HEK293 (cell line): Measurements from ENCODE around the gene MYLK.

Experiments
- CTCF ChIA-PET: fragments of 350-600 bp; formaldehyde crosslinking; extraction: SDS; loops from one replicate; lab custom pipeline; 2021; ENCODE audit warnings: antibody characterized with exemption; lab: Yijun Ruan, JAX
- POLR2A ChIA-PET: fragments of 300-600 bp; formaldehyde crosslinking; extraction: SDS; loops from one replicate; lab custom pipeline; 2020; ENCODE audit warnings: antibody characterized with exemption, inconsistent platforms; lab: Yijun Ruan, JAX
- H3K27ac ChIP-seq: fragments of 200-500 bp; sonication (Bioruptor generic); 2 replicates; pipeline ENCODE4 v1.5.1; 2014; ENCODE audit warnings: low read depth, low read length, control low read depth, inconsistent platforms; ENCODE audit errors: extremely low read depth
- H3K36me3 ChIP-seq, 2 experiments: fragments of 200-500 bp in 1 of 2; sonication (Bioruptor generic) in 1 of 2; 1 replicate in 1 of 2; 2 replicates in 1 of 2; pipeline ENCODE4 v1.5.1; 2014 to 2017; ENCODE audit warnings: inconsistent platforms in 2 of 2, low read length in 2 of 2; ENCODE audit not compliant: control insufficient read depth in 2 of 2, insufficient read depth in 1 of 2
- H3K4me1 ChIP-seq: fragments of 200-500 bp; sonication (Bioruptor generic); 2 replicates; pipeline ENCODE4 v1.5.1; 2014; ENCODE audit warnings: mild to moderate bottlenecking, low read length, inconsistent platforms; ENCODE audit not compliant: control insufficient read depth, insufficient read depth
- H3K4me3 ChIP-seq: 2 replicates; pipeline ENCODE4 v1.5.1; 2011; ENCODE audit warnings: low read depth, mild to moderate bottlenecking, control low read depth, low read length, moderate library complexity
- H3K9me3 ChIP-seq: fragments of 200-500 bp; sonication (Bioruptor generic); 2 replicates; pipeline ENCODE4 v1.5.1; 2014; ENCODE audit warnings: low read depth, low read length, inconsistent platforms; ENCODE audit not compliant: control insufficient read depth, insufficient read depth
- GFI1B ChIP-seq: fragments of 450-650 bp; formaldehyde crosslinking; IDR thresholded peaks from 2 replicates; pipeline ENCODE4 v1.5.1; 2016; ENCODE audit warnings: missing biosample characterization, missing genetic modification characterization
- HOXC10 ChIP-seq: sonication (generic); formaldehyde crosslinking; IDR thresholded peaks from 2 replicates; pipeline ENCODE4 v1.8.1; 2023; ENCODE audit warnings: mild to moderate bottlenecking, missing genetic modification reagents
- KLF16 ChIP-seq: fragments of 450-650 bp; formaldehyde crosslinking; IDR thresholded peaks from 2 replicates; pipeline ENCODE4 v1.5.1; 2017; ENCODE audit warnings: missing biosample characterization, missing genetic modification characterization
- KLF9 ChIP-seq: fragments of 450-650 bp; formaldehyde crosslinking; IDR thresholded peaks from 2 replicates; pipeline ENCODE4 v1.5.1; 2016; ENCODE audit warnings: missing biosample characterization, missing genetic modification characterization, low read depth
- MZF1 ChIP-seq: fragments of 450-650 bp; formaldehyde crosslinking; IDR thresholded peaks from 2 replicates; pipeline ENCODE4 v1.5.1; 2017; ENCODE audit warnings: missing biosample characterization, missing genetic modification characterization, borderline replicate concordance
- REPIN1 ChIP-seq: fragments of 450-650 bp; formaldehyde crosslinking; IDR thresholded peaks from 2 replicates; pipeline ENCODE4 v1.5.1; 2017; ENCODE audit warnings: missing biosample characterization, missing genetic modification characterization, low read depth
- SCRT1 ChIP-seq: fragments of 450-650 bp; formaldehyde crosslinking; IDR thresholded peaks from 2 replicates; pipeline ENCODE4 v1.5.1; 2016; ENCODE audit warnings: missing biosample characterization, missing genetic modification characterization, borderline replicate concordance
- SETDB1 ChIP-seq: IDR thresholded peaks from one replicate; pipeline ENCODE4 v1.6.1; 2017; ENCODE audit warnings: mild to moderate bottlenecking, low read length, moderate library complexity, mixed read lengths; ENCODE audit not compliant: insufficient read length
- SP7 ChIP-seq: fragments of 450-650 bp; formaldehyde crosslinking; IDR thresholded peaks from 2 replicates; pipeline ENCODE4 v1.5.1; 2016; ENCODE audit warnings: missing biosample characterization, missing genetic modification characterization
- ZBTB17 ChIP-seq: fragments of 450-650 bp; formaldehyde crosslinking; IDR thresholded peaks from 2 replicates; pipeline ENCODE4 v1.5.1; 2016; ENCODE audit warnings: missing biosample characterization, missing genetic modification characterization
- ZBTB21 ChIP-seq: fragments of 450-650 bp; formaldehyde crosslinking; IDR thresholded peaks from 2 replicates; pipeline ENCODE4 v1.5.1; 2017; ENCODE audit warnings: missing biosample characterization, missing genetic modification characterization
- ZIC2 ChIP-seq: fragments of 450-650 bp; formaldehyde crosslinking; IDR thresholded peaks from 2 replicates; pipeline ENCODE4 v1.5.1; 2016; ENCODE audit warnings: missing biosample characterization, missing genetic modification characterization
- ZNF184 ChIP-seq: fragments of 450-650 bp; IDR thresholded peaks from 2 replicates; pipeline ENCODE4 v1.5.1; 2018; ENCODE audit warnings: missing biosample characterization, mild to moderate bottlenecking, missing genetic modification characterization
- ZNF202 ChIP-seq: fragments of 450-650 bp; formaldehyde crosslinking; IDR thresholded peaks from 2 replicates; pipeline ENCODE4 v1.5.1; 2016; ENCODE audit warnings: missing biosample characterization, missing genetic modification characterization, borderline replicate concordance
- ZNF266 ChIP-seq: fragments of 450-650 bp; formaldehyde crosslinking; IDR thresholded peaks from 2 replicates; pipeline ENCODE4 v1.5.1; 2016; ENCODE audit warnings: missing biosample characterization, missing genetic modification characterization, low read depth
- ZNF391 ChIP-seq: fragments of 450-650 bp; formaldehyde crosslinking; IDR thresholded peaks from 2 replicates; pipeline ENCODE4 v1.5.1; 2016; ENCODE audit warnings: low read depth, missing biosample characterization, missing genetic modification characterization, borderline replicate concordance
- ZNF596 ChIP-seq: fragments of 450-650 bp; IDR thresholded peaks from 2 replicates; pipeline ENCODE4 v1.5.0; 2018; ENCODE audit warnings: missing biosample characterization, mild to moderate bottlenecking, missing genetic modification characterization, moderate library complexity
- ZSCAN23 ChIP-seq: fragments of 450-650 bp; formaldehyde crosslinking; IDR thresholded peaks from 2 replicates; pipeline ENCODE4 v1.5.1; 2016; ENCODE audit warnings: missing biosample characterization, missing genetic modification characterization
- TF ChIP-seq, protein P1 (sequence below): sonication (generic); formaldehyde crosslinking; IDR thresholded peaks from 2 replicates; pipeline ENCODE4 v1.8.1; 2022; ENCODE audit warnings: mild to moderate bottlenecking, moderate library complexity, missing genetic modification reagents
- TF ChIP-seq, protein P2 (sequence below): fragments of 450-650 bp; formaldehyde crosslinking; IDR thresholded peaks from 2 replicates; pipeline ENCODE4 v1.5.1; 2016; ENCODE audit warnings: missing biosample characterization, missing genetic modification characterization
- TF ChIP-seq, protein P3 (sequence below): fragments of 450-650 bp; formaldehyde crosslinking; IDR thresholded peaks from 2 replicates; pipeline ENCODE4 v1.5.1; 2016; ENCODE audit warnings: missing biosample characterization, missing genetic modification characterization
- TF ChIP-seq, protein P4 (sequence below): fragments of 450-650 bp; formaldehyde crosslinking; IDR thresholded peaks from 2 replicates; pipeline ENCODE4 v1.5.1; 2016; ENCODE audit warnings: missing biosample characterization, missing genetic modification characterization, low read depth
- TF ChIP-seq, protein P5 (sequence below): fragments of 450-650 bp; formaldehyde crosslinking; IDR thresholded peaks from 2 replicates; pipeline ENCODE4 v1.5.1; 2017; ENCODE audit warnings: missing biosample characterization, missing genetic modification characterization

The MYLK gene

DNA sequence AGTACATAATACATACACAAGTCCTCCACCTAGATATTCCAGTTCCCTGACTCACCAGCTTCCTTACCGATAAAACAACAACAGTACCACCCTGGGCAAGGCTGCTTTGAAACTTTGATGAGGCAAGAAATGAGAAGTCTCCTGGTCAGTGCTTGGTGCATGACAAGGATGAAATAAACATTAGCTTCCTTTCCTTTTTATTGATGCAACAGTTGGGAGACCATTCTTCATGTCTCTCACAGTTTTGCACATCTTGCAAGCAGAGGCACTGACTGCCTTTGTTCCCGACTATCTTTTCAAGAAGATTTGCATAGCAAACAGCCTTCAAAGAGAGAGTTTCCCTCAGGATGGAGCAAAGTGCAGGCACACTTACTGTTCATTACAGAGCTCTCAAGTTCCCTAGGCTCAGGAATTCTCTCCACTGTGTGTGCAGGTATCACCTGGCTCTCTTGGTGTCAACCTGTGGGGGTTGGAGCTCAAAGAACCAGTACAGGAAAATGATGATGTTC lies 65.2 kb downstream of the MYLK start (continued):
- TF ChIP-seq, protein P1, sequence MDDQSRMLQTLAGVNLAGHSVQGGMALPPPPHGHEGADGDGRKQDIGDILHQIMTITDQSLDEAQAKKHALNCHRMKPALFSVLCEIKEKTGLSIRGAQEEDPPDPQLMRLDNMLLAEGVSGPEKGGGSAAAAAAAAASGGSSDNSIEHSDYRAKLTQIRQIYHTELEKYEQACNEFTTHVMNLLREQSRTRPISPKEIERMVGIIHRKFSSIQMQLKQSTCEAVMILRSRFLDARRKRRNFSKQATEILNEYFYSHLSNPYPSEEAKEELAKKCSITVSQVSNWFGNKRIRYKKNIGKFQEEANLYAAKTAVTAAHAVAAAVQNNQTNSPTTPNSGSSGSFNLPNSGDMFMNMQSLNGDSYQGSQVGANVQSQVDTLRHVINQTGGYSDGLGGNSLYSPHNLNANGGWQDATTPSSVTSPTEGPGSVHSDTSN (CRISPR knock-in tag): no peak
- TF ChIP-seq ZBTB21 (tag by site-specific recombination): no peak

DNA sequence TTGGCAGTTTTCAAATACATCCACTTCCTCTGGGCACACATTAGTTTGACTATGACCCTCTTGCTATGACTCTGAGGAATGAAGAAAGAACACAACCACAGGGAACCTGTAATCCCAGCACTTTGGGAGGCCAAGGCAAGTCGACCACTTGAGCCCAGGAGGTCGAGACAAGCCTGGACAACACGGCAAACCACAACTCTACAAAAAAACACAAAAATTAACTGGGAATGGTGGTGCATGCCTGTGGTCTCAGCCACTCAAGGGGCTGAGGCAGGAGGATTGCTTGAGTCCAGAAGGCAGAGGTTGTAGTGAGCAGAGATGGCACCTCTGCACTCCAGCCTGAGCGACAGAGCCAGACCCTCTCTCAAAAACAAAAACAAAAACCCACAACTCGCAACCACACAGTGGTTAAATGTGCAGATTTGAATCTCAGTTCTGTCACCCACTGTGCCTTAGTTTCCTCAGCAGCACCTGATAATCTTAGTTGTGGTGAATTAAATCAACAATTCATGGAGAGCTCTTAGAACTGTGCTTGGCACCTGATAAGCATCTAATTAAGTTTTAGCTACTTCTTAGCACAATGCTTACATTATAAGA lies 65.7 kb downstream of the MYLK start:
- no peaks in the 10 kb centered on the region for H3K4me1 ChIP-seq
- no peak overlapping the region for H3K4me3 ChIP-seq
- POLR2A ChIA-PET: no interaction called here
- CTCF ChIA-PET: no interaction called here
- no peaks in the 10 kb centered on the region for H3K9me3 ChIP-seq
- no peak overlapping the region for H3K27ac ChIP-seq
- H3K36me3 ChIP-seq: no peaks in the 10 kb centered on the region
- TF ChIP-seq ZNF596 (tag by site-specific recombination) (no peak), ZSCAN23 (tag by site-specific recombination) (no peak), SP7 (tag by site-specific recombination) (no peak), HOXC10 (CRISPR knock-in tag) (no peak), REPIN1 (tag by site-specific recombination) (no peak), SCRT1 (tag by site-specific recombination) (no peak), GFI1B (tag by site-specific recombination) (no peak), KLF16 (tag by site-specific recombination) (no peak), ZIC2 (tag by site-specific recombination) (no peak), ZNF184 (tag by site-specific recombination) (no peak), ZNF266 (tag by site-specific recombination) (no peak), KLF9 (no peak), ZNF202 (tag by site-specific recombination) (no peak), ZBTB17 (tag by site-specific recombination) (no peak)
- TF ChIP-seq, protein P2, sequence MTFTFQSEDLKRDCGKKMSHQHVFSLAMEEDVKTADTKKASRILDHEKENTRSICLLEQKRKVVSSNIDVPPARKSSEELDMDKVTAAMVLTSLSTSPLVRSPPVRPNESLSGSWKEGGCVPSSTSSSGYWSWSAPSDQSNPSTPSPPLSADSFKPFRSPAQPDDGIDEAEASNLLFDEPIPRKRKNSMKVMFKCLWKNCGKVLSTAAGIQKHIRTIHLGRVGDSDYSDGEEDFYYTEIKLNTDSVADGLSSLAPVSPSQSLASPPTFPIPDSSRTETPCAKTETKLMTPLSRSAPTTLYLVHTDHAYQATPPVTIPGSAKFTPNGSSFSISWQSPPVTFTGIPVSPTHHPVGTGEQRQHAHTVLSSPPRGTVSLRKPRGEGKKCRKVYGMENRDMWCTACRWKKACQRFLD (tag by site-specific recombination): no peak
- TF ChIP-seq, protein P3, sequence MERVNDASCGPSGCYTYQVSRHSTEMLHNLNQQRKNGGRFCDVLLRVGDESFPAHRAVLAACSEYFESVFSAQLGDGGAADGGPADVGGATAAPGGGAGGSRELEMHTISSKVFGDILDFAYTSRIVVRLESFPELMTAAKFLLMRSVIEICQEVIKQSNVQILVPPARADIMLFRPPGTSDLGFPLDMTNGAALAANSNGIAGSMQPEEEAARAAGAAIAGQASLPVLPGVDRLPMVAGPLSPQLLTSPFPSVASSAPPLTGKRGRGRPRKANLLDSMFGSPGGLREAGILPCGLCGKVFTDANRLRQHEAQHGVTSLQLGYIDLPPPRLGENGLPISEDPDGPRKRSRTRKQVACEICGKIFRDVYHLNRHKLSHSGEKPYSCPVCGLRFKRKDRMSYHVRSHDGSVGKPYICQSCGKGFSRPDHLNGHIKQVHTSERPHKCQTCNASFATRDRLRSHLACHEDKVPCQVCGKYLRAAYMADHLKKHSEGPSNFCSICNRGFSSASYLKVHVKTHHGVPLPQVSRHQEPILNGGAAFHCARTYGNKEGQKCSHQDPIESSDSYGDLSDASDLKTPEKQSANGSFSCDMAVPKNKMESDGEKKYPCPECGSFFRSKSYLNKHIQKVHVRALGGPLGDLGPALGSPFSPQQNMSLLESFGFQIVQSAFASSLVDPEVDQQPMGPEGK (tag by site-specific recombination): no peak
- TF ChIP-seq, protein P4, sequence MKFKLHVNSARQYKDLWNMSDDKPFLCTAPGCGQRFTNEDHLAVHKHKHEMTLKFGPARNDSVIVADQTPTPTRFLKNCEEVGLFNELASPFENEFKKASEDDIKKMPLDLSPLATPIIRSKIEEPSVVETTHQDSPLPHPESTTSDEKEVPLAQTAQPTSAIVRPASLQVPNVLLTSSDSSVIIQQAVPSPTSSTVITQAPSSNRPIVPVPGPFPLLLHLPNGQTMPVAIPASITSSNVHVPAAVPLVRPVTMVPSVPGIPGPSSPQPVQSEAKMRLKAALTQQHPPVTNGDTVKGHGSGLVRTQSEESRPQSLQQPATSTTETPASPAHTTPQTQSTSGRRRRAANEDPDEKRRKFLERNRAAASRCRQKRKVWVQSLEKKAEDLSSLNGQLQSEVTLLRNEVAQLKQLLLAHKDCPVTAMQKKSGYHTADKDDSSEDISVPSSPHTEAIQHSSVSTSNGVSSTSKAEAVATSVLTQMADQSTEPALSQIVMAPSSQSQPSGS (tag by site-specific recombination): no peak

DNA sequence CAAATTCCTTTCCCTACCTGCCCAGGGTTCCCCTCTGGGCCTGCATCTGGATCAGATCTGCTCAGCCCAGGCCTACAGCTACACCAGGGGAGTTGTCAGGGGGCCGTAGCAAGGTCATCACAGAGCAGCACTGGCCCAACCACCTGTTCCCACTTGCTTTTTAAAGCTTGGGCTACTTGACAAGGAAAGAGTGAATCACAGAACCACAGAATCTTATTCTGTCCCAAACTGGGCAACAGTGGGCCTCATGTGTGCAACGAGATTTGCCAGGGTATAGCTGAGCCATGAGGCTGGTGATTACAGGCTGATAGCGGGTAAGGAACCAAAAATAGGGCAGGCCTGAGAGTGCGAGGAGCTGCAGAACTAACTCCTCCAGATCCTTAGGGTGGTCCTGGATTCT lies 66.7 kb downstream of the MYLK start:
- ChIA-PET CTCF (no interaction called here), POLR2A (no interaction called here)
- Histone ChIP-seq H3K4me1 (no peaks in the 10 kb centered on the region), H3K9me3 (no peaks in the 10 kb centered on the region), H3K36me3 (no peaks in the 10 kb centered on the region), H3K4me3 (no peak overlapping the region), H3K27ac (no peak overlapping the region)
- TF ChIP-seq ZNF391 (tag by site-specific recombination): no peak
- TF ChIP-seq, protein P5, sequence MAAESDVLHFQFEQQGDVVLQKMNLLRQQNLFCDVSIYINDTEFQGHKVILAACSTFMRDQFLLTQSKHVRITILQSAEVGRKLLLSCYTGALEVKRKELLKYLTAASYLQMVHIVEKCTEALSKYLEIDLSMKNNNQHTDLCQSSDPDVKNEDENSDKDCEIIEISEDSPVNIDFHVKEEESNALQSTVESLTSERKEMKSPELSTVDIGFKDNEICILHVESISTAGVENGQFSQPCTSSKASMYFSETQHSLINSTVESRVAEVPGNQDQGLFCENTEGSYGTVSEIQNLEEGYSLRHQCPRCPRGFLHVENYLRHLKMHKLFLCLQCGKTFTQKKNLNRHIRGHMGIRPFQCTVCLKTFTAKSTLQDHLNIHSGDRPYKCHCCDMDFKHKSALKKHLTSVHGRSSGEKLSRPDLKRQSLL (tag by site-specific recombination): no peak
- no peak for TF ChIP-seq MZF1 (tag by site-specific recombination)
- no peak for TF ChIP-seq SETDB1
